Stimulated activated CD8-positive, alpha-beta memory T cell treated with anti-CD3 and anti-CD28 coated beads, Interleukin-4, amount 100 ng/mL, for 4 hours (primary cell): ENCODE results near the gene ZNF292.
"Not testable (repeated sequence)": the region's sequence is repeated elsewhere in the genome, so short reads cannot be mapped to it uniquely, and the experiment has no call there.

ENCODE experiments used
- DNase-seq, 2 donors: peaks; one replicate each; pipeline ENCODE4 v3.0.0-alpha.2; 2020; ENCODE audit warnings: low read depth in 2 of 2, low spot score in 1 of 2

The ZNF292 gene

GRCh38 chr6:87161299-87161698 lies 5.9 kb downstream of the ZNF292 start:
- DNase-seq: no peak

GRCh38 chr6:87164004-87164403 lies 8.6 kb downstream of the ZNF292 start:
- DNase-seq: no peak

- DNase-seq: no peak
Measured at GRCh38 chr6:87164506-87164905, 9.1 kb downstream of the ZNF292 start.

GRCh38 chr6:87165185-87165584 lies 9.8 kb downstream of the ZNF292 start:
- no peak for DNase-seq

GRCh38 chr6:87171938-87172633 lies 16.7 kb downstream of the ZNF292 start:
- no peak for DNase-seq

- no peak for DNase-seq
Measured at GRCh38 chr6:87174078-87174579, 18.8 kb downstream of the ZNF292 start.

- DNase-seq: no peak
Measured at GRCh38 chr6:87176493-87176892, 21.1 kb downstream of the ZNF292 start.

- DNase-seq: no peak
Measured at GRCh38 chr6:87180105-87180728, 24.9 kb downstream of the ZNF292 start.

- DNase-seq: no peak
Measured at GRCh38 chr6:87181903-87182302, 26.5 kb downstream of the ZNF292 start.

GRCh38 chr6:87182321-87182720 lies 27.0 kb downstream of the ZNF292 start:
- DNase-seq: no peak

- no peak for DNase-seq
Measured at GRCh38 chr6:87182940-87183339, 27.6 kb downstream of the ZNF292 start.

- DNase-seq: no peak
Measured at GRCh38 chr6:87183687-87184086, 28.3 kb downstream of the ZNF292 start.

- DNase-seq: no peak
Measured at GRCh38 chr6:87184762-87185250, 29.4 kb downstream of the ZNF292 start.

GRCh38 chr6:87196275-87196842 lies 41.0 kb downstream of the ZNF292 start:
- DNase-seq: no peak

- DNase-seq: no peak
Measured at GRCh38 chr6:87197547-87197946, 42.2 kb downstream of the ZNF292 start.

GRCh38 chr6:87198022-87198810 lies 42.9 kb downstream of the ZNF292 start:
- DNase-seq: not testable (repeated sequence)

GRCh38 chr6:87199787-87200186 lies 44.4 kb downstream of the ZNF292 start:
- no peak for DNase-seq

- DNase-seq: no peak
Measured at GRCh38 chr6:87200469-87201175, 45.3 kb downstream of the ZNF292 start.

GRCh38 chr6:87203448-87204023 lies 48.2 kb downstream of the ZNF292 start:
- no peak for DNase-seq

- no peak for DNase-seq
Measured at GRCh38 chr6:87209812-87210211, 54.4 kb downstream of the ZNF292 start.
